ENCODE data around the gene TFAP2D.

Gene TFAP2D

DNA sequence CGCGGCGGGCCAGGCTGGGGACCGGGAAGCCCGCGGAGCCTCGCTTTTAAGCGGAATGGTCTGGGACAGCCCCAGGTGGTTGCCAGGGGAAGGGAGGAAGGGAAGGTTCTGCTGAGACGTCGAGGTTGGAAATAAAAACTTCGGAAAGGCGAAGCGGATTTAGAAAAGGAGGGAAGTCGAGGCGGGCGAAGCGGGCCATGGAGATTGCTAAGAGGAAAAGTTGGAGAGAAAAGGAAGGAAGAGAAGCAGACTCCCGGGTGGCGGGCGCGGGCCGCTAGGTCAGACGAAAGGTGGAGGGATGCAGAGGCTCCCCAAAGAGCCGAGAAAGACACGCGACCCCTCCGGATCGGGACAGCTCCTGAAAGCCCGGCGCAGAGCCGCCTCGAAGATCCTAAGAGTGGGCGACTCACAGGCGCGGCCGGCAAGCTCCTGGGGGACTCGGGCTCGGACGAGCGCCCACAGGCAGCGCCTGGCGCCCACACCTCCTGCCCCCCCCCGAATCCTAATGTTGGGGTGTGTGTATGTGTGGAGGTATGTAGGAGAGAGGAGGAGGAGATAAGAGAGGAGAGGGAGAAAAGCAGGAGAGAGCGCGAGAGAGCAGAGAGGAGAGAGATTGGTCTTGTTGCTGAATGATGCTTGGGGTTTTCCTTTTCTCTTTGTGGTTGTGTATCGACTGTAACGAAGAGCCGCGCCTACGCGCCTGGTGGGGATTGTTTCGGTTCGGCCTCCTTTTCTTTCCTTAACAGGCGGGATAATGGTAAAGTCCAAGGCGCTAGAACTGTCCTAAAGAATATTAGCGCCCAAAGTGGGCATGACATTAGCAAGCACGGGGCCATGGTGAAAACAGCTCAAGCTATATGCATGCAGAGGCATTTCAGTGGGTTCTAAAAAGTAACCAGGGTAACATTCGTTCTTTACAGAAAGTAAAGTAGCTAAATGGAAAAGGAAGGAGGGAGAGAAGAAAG is 106.9 kb downstream of the TFAP2D start:
- no peak for DNase-seq

DNA sequence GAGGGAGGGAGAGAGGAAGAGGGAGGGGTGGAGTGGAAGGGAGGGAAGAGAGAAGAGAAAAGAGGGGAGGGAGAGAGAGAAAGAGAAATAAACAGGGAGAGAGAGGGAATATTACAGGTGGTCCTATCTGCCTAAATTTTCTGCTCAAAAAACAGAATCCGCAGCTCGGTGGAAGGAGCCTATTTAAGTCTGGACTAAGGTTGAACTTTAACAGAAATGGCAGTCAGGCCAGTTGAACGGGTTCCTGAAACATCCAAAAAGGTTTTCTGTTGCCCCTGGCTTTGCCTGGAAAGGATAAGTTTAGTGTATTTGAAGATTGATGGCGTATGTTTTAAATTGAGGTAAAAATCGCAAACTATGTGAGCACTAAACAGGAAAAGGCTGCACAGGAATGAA is 107.5 kb downstream of the TFAP2D start:
- no peak for DNase-seq

- DNase-seq, result no peak
These were observed 108.2 kb downstream of the TFAP2D start for GRCh38 chr6:50821441-50822077.

GRCh38 chr6:50822078-50822476 is 108.8 kb downstream of the TFAP2D start:
- no peak for DNase-seq
